Measurements from ENCODE around the gene RGS7.
"Not testable (repeated sequence)": the region's sequence is repeated elsewhere in the genome, so short reads cannot be mapped to it uniquely, and the experiment has no call there.

RGS7 gene

DNA sequence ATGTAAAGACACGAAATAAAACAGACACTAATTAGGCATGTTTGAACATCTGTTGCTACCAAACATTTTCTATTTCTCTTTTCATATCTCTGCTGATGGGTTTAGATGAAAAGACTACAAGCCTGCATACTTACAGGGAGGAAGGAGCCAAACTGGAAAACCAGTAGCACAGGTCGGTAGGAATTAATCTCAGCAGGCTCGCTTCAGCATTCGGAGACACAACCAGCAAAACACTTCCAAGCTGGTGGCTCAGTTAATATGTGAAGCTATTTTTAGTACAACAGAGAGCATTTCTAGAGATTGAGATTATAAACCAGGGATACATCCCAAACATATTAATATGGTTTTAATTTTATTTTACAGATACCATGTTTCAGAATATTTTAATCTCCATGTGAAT, 444.2 kb downstream of the RGS7 start:
- DNase-seq (ENCODE audit: low read depth), result no peak

DNA sequence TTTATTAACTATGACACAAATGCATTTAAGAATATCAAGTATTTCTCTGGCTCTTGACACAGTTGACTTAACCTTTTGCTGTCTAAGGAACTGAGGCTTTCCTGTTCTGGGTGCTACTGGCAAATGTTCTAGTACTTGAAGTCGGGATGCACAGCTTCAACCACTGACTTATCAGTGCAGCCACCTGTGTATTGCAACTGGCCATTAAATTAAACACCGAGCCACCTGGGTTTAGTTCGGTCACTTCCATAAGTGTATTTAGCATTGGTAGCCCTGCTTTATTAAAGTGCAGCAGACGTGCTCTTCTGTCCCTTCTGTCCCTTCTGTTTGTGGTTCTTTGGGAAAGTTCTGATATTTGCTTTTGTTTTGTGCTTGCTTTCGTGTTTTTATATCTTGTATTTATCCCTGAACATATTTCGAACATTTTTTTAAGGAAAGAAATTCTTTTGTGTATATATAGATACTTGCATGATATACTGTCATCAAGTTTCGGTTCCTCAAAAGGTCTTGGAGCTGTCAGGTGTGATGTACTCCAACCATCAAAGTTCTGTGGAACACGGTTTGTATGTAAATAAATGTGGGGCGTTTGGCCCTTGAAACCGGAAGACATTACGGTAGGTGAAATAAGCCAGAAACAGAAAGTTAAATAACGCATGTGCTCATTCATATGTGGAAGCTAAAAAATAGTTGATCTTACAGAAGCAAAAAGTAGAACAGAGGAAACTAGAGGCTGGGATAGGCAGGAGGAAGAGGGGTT, 447.1 kb downstream of the RGS7 start:
- DNase-seq (ENCODE audit: low read depth), result no peak

DNA sequence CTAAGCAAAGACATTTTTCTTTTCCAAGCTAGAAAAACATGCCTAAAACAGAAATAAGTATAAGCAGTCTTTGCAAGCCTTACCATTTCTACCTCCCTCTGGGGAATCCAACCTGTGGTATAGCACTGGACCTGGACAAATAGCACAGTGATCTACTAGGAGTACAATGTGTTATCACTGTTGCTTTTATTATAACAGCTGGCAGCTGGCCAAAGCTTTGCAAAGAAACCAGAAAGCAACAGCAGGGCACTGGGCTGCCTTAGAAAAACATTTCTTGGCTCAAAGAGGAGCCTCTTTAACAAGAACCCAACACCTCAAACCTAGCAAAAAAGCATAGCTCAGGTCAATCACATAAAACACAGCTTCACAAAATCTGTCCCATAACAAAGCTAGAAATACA, 450.5 kb downstream of the RGS7 start:
- no peak for DNase-seq (ENCODE audit: low read depth)

DNA sequence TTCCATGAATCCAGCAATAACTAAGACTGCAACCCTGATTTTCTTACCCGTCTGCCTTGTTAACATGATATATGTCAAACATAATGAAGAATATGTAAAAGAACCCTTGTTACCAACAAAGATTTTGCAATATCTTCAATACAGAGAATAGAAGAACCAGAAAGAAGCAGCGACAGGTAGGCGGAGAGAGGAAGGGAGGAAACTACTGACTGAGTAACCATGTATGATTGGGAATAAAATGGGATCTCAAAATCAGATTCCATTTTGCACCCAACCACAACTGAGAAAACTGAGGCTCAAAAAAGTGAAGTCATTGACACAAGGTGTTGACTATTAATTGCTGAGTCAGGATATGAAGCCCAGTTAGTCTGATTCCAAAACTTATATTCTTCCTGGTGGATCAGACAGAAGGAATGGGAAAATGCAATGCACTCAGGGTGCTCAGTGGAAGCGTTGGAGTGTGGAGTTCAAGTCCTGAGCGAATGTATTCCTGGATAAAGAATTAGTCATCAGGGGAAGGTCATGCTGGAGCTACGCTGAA, 451.7 kb downstream of the RGS7 start:
- no peak for DNase-seq (ENCODE audit: low read depth)

DNA sequence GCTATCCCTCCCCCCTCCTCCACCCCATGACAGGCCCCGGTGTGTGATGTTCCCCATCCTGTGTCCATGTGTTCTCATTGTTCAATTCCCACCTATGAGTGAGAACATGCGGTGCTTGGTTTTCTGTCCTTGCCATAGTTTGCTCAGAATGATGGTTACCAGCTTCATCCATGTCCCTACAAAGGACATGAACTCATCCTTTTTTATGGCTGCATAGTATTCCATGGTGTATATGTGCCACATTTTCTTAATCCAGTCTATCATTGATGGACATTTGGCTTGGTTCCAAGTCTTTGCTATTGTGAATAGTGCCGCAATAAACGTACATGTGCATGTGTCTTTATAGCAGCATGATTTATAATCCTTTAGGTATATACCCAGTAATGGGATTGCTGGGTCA, 461.6 kb downstream of the RGS7 start:
- not testable (repeated sequence) for DNase-seq (ENCODE audit: low read depth)

DNA sequence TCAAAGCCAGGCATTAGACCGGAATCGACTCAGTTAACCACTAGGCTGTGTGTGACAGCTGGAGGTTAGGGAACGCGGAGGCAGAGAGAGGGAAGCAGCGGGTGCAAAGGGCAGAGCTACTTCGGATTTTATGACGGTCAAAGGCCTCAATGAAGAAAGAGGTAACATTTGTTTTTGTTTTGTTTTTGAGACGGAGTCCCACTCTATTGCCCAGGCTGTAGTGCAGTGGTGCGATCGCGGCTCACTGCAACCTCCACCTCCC, 468.3 kb downstream of the RGS7 start:
- no peak for DNase-seq (ENCODE audit: low read depth)

DNA sequence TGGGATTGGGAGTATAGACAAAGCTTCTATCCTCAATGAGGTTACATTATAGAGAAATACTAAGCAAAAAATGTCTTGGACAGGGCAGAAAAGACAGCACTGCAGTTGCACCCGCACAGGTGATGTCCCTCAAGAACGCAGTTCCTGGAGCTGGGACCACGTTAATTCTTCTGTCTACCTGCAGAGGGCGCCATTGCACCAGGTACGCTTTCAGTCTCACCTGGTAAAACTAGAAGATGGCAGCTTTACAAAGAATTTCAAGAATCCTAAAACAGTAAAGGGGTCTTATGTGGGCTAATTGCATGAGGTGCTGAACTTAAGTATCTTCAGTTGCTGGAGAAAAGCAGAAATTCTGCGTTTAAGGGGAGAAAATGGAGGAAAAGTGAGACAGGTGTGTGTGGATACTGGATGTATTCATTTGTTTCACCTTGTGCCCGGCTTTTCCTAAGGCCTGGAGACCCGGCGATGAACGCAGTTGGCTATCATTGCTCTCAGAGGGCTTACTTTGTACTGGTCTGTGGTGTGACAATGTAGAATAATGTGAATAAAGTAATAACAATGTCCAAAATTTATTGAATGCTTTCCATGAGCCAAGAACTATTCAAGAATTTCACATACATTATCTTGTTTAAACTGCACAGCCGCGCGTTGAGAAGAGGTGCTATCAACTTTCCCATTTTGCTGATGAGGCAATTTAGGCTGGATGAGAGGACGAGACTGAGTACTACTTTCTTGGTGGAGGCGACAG, 468.8 kb downstream of the RGS7 start:
- DNase-seq (ENCODE audit: low read depth), result no peak

DNA sequence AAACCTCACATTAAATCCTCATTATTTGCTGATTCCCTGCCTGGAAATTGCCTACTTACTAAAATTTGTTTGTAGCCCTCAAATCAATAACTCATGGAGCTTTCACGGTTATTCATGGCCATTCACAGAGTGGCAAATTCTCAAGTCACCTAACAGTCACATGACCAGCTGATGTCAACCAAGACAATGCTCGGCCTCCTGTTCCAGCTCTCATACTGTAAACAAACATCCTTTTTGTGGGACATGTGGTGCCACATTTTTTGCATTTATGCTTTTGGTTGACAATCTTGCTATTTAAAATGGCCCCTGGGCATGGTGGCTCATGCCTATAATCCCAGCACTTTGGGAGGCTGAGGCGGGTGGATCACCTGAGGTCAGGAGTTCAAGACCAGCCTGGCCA, 473.5 kb downstream of the RGS7 start:
- DNase-seq (ENCODE audit: low read depth), result no peak

DNA sequence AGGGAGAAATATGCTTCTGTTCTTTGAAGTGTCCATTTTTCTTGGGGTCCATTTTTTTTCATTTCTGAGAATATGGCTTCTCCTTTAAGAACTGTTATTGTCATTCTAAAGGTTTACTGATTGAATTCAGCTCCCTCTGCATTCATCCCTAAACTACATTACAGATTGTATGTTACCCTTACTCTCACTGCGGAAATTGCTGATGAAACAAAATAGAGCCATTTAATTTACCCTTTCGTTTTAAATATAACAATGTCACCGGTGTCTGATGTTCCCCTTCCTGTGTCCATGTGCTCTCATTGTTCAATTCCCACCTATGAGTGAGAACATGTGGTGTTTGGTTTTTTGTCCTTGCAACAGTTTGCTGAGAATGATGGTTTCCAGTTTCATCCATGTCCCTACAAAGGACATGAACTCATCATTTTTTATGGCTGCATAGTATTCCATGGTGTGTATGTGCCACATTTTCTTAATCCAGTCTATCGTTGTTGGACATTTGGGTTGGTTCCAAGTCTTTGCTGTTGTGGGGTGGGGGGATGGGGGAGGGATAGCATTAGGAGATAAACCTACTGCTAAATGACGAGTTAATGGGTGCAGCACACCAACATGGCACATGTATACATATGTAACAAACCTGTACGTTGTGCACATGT, 474.2 kb downstream of the RGS7 start:
- not testable (repeated sequence) for DNase-seq (ENCODE audit: low read depth)

DNA sequence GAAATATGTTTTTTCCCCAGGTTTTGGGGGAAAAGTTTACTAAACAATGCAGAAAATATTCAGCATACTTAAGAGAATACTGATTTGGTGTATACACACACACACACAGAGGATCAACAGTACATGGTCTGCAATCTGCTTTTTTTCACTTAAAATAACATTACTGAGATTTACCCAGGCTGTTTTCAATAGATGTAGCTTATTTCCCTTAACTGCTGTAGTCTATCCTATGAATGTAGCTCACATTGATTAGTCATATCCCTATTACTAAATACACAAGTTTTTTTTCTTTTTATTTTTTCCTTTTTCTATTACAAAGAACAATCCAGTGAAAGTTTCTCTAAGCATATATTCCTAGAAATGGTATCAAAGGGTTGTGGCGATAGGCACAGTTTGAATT, 478.4 kb downstream of the RGS7 start:
- no peak for DNase-seq (ENCODE audit: low read depth)

DNA sequence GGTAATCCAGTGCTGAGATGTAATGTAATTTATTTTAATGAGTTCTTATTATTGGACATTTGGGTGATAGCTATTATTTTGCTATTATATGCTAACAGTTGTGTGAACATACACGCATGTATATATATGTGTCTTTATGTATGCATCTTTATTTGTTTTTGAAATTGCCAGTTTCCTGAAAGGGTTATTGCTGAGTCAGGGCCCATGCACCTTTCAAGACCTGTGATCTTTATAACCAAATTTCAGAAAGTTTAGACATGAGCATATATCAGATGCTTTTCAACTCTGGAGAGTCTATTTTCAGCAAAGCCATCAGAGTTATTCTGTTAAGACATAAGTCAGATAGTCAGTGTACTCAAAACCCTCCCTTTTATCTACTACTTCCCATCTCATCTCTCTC, 479.4 kb downstream of the RGS7 start:
- DNase-seq (ENCODE audit: low read depth), result no peak

DNA sequence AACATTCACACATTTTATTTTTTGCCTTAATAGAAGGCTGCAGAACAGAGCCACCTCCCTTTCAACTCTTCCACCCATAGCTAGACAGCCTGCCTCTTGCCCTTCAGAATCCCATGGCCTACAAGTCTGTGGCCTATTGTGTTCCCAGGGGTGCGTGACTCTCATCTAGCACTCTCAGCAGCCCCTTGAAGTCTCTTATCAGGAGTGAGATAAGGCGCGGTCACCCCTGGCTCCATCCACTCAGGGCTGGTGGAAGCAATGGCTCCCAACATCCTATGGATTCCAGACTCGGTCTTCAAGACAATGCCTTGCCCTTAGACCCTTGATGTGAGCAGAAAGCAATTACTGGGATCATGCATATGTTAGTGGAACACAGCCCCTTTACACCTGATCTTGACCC, 480.9 kb downstream of the RGS7 start:
- DNase-seq (ENCODE audit: low read depth), result no peak

DNA sequence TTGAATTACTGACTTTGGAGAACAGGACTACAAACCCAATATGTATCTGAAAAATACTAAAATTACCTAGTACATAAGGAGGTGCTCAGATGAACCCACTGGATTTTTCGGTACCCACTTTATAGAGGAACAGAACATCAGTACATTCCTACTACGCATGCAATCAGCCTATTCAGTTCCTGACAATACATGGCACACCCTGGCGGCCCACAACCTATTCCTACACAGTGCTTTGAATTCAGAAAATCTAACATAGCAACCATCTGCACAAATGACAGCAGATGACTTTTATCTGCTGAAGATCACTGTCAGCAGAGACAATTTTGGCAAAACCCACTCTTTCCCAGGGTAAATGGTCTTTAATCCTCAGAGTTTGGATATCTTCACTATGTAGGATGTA, 487.9 kb downstream of the RGS7 start:
- no peak for DNase-seq (ENCODE audit: low read depth)

DNA sequence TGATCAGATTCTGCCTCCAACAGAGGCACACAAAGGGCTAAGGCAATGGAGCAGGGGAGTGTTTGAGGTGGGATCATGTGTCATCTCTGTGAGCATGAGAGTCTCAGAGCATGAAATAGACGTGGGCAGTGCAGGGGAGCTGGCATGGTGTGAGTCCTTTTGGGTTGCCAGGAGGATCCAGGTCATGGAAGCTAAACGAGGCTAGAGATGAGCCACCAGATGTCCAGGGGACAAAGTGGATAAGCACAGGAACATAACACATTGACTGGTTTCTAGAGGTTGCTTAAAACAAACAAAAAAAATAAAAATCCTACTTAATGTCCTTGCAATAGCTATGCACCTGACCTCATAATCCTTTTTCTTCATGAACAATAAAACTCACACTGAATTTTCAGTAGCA, 490.3 kb downstream of the RGS7 start:
- no peak for DNase-seq (ENCODE audit: low read depth)

DNA sequence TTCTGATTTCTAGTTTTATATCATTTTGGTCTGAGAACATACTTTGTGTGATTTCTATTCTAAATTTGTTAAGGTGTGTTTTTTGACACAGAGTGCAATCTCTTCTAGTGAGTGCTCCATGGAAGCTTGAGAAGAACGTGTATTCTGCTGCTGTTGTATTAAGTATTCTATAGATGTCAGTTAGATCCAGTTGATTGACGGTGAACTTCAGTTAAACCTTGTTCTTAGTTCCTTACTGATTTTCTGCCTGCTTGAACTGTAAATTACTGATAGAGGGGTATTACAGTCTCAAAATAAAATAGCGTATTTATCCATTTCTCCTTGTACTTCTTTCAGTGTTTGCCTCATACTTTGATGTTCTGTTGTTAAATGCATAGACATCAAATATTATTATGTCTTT, 497.0 kb downstream of the RGS7 start:
- DNase-seq (ENCODE audit: low read depth), result no peak

DNA sequence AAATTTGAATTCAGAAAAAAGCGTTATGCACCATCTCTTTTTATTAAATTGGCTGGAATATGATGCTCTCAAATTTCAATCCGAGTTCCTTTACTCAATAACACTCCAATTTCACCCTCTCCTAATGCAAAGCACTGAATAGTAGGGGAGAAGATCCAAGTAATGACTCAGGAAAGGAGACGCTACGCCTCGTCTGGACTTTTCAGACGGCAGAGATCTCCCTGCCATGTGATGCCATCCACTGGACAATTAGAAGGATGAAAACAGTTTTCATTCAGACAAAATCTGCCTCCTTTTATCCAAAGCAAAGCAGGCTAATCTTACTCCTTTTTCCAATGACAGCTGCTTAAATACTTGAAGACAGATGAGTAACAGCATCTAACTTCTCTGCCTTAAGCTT, 502.6 kb downstream of the RGS7 start:
- DNase-seq (ENCODE audit: low read depth), result no peak

DNA sequence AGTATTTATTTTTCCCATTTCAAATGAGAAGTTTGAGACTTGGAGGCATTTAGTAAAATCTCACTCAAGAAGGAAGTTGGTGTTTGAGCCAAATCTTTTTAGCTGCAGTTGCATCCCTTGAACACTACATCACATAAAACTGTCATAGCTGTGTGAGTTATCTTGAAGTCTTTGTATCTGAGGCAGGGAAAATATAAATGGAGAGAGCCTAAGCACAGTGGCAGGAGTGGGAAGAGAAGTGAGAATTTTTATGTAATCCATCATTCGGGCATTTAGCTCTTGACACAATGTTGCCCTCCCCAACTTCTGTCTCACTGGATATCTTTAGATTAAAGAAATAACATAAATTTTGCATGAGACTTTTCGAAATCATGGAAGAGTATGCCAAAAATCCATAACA, 509.7 kb downstream of the RGS7 start:
- DNase-seq (ENCODE audit: low read depth), result no peak

DNA sequence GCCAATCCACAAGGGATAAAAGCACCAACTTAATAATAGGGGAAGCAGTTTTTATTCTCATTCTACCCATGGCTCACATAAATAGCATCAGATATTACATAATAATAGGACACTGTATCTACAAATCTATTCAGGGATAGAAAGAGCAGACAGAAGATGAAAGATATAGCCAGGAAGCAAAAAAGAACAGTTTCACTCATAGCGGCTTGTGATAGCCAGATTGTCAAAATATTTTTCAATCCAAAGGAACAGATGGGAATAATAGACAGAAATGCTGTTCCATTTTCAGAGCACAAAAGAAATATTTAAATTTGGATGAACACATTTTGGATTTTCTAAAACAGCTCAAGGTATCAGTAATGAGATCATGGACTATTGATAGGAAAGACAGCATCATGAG, 512.5 kb downstream of the RGS7 start:
- DNase-seq (ENCODE audit: low read depth), result no peak

DNA sequence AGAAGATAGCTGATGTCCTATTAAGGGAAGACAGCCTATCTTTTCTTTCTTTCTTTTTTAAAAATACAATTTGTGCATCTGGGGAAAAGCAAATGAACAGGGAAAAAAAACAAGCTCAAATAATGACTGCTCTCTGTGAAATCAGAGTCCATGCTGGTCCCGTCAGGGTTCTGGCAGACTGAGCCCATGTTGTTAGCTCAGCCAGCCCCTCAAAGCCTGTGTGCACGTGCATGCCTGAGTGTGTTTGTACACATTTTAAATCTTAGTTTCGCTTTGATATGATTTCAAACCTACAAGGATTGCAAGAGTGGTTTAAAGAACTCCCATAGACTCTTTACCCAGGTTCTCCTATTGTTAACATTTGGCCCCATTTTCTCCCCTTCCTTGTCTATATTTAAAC, 513.2 kb downstream of the RGS7 start:
- no peak for DNase-seq (ENCODE audit: low read depth)

DNA sequence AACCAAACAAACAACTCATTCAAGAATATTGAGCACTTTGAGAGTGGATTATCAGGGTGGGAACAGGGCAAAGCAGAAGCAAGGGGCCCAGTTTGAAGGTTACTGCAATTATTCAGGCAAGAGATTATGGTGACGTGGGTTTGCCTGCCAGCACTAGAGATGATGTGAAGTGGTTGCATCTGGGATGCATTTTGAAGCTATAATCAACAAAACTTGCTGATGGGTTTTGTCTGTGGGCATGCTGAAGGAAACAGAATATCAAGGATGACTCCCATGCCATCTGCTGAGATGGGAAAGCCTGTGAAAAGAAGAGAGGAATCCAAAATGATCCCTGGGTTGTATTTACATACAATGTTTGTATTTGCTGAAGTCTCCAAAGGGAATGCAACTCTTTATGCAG, 520.7 kb downstream of the RGS7 start:
- DNase-seq (ENCODE audit: low read depth), result no peak

DNA sequence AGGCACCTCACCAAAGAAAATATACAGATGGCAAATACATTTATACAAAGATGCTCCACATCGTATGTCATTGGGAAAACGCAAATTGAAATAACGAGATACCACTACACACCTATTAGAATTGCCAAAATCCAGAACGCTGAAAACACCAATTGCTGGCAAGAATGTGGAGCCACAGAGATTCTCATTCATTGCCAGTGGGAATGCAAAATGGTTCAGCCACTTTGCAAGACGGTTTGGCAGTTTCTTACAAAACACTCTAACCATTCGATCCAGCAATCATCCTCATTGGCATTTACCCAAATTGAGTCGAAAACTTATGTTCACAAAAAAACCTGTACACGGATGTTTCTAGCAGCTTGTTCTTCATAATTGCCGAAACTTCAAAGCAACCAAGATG, 521.7 kb downstream of the RGS7 start:
- DNase-seq (ENCODE audit: low read depth), result no peak

DNA sequence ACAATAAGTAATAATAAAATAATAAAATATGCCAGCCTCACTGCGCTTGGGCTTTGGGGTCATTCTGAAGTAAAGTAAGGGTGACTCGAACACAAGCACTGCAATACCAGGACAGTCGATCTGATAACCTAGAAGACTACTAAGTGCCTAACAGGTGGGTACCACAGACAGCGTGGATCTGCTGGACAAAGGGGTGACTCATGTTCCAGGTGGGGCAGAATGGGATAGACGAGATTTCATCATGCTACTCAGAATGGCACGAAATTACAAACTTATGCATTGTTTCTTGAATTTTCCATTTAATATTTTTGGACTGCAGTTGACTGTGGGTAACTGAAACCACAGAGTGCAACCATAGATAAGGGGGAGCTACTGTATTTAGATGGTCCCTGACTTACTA, 523.9 kb downstream of the RGS7 start:
- DNase-seq (ENCODE audit: low read depth), result no peak

DNA sequence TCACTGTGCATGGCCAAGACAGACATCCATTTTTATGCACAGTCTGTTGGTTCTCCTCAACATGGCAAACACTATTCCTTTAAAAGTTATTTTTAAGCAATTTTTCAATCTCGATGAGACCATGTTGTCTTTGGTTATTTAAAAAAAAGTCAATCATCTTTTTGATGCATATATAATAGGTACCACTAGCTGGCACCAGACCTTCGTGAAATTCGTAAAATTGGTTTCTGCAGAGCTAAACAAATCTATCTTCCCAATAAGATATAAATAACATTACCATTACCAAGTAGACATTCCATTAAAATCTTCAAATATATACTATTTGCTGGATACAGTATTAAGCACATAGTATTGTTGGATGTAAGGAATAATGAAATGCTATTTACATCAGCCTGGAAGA, 525.1 kb downstream of the RGS7 start:
- DNase-seq (ENCODE audit: low read depth), result no peak
